Stimulated activated naive CD8-positive, alpha-beta T cell treated with anti-CD3 and anti-CD28 coated beads, Interleukin-15, amount 100 ng/mL, for 72 hours (primary cell): ENCODE data around the gene CSNK1A1.
"Not testable (repeated sequence)": the region's sequence is repeated elsewhere in the genome, so short reads cannot be mapped to it uniquely, and the experiment has no call there.

ENCODE experiments used
- ATAC-seq: fragments of 150-1000 bp; cut with Tn5 transposase; 2 replicates; pipeline ENCODE4 v1.10.0; 2021; ENCODE audit warnings: mild to moderate bottlenecking, moderate library complexity
- DNase-seq, 2 donors: peaks; one replicate each; pipeline ENCODE4 v3.0.0; 2021 to 2022
- H3K27ac Mint-ChIP-seq, 2 donors: one replicate each; pipeline ENCODE4 v1.8.0; 2022; ENCODE audit warnings: mild to moderate bottlenecking in 2 of 2, mixed read lengths in 2 of 2, moderate library complexity in 2 of 2
- H3K27me3 Mint-ChIP-seq: one replicate; pipeline ENCODE4 v1.8.0; 2022; ENCODE audit warnings: mixed read lengths
- H3K4me1 Mint-ChIP-seq: one replicate; pipeline ENCODE4 v1.8.0; 2022; ENCODE audit warnings: mild to moderate bottlenecking, mixed read lengths
- H3K4me3 Mint-ChIP-seq, 2 donors: one replicate each; pipeline ENCODE4 v1.8.0; 2022; ENCODE audit warnings: mild to moderate bottlenecking in 2 of 2, mixed read lengths in 2 of 2, moderate library complexity in 1 of 2
- H3K9me3 Mint-ChIP-seq, 2 donors: one replicate each; pipeline ENCODE4 v1.8.0; 2022; ENCODE audit warnings: mixed read lengths in 2 of 2

Gene CSNK1A1

DNA sequence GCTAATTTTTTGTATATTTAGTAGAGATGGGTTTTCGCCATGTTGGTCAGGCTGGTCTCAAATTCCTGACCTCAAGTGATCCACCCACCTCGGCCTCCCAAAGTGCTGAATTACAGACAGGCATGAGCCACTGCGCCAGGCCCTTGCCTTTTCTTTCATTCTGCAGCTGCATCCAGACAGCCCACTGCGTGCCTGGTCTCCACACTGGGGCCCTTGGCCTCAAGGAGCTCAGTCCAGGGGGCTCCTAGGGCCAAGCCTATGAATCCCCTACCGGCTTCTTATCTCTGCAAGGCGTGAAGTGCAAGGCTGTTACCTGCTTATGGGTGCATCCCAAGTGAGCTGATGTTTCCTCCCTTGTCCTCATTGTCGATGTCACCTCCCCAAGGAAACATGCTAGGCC is 78.8 kb downstream of the CSNK1A1 start:
- Mint-ChIP-seq H3K4me1 (no peaks in the 10 kb centered on the region), H3K27me3 (no peaks in the 10 kb centered on the region)
- no peak for ATAC-seq

DNA sequence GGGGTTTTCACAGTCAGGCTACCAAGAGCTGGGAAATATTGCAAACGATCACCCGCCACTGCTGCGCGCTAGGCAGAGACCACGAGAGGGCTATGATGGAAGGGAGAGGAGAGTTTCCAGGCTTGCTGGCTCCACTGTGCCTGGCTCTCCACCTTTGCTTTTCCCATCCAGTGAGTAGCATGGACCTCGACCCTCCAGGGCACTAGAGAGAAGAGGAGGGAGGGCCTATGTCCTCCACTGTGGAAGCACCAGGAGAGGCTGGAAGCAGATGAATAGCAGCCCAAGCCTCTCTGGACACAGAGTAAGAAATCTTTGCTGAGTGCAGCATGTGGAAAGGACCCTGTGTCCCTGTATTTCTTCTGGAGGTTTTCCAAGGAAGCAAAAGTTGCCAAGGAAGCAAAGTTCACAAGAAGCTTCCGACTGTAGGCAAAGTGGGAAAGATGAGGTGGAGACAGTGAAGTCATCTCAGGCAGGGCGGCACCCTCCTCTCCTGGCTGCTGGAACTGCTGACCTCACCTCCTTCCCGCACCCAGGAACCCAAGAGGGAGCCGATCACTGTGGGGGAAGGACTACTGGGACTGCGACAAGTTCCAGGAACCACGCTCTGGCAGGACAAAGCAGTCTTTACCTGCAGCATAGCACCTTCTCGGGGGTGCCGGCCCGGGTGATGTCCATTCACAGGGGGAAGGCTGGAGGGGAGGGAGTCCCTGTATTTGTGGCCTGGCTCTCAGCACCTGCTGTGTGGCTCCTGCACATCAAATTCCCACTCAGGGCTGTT is 79.6 kb downstream of the CSNK1A1 start:
- H3K9me3 Mint-ChIP-seq, result no peaks in the 10 kb centered on the region
- DNase-seq, result no peak
- ATAC-seq, result no peak
- peak overlapping the region in 1 of 2 donors; percentile 75 for H3K27ac Mint-ChIP-seq
- no peak overlapping the region for H3K4me3 Mint-ChIP-seq
- no peaks in the 10 kb centered on the region for H3K27me3 Mint-ChIP-seq
- no peaks in the 10 kb centered on the region for H3K4me1 Mint-ChIP-seq

More for the DNA sequence above, 78.8 kb downstream of the CSNK1A1 start:
- no peak for DNase-seq
- H3K9me3 Mint-ChIP-seq, result no peaks in the 10 kb centered on the region
- H3K4me3 Mint-ChIP-seq, result no peak overlapping the region
- peak overlapping the region in 1 of 2 donors; percentile 76 for H3K27ac Mint-ChIP-seq

DNA sequence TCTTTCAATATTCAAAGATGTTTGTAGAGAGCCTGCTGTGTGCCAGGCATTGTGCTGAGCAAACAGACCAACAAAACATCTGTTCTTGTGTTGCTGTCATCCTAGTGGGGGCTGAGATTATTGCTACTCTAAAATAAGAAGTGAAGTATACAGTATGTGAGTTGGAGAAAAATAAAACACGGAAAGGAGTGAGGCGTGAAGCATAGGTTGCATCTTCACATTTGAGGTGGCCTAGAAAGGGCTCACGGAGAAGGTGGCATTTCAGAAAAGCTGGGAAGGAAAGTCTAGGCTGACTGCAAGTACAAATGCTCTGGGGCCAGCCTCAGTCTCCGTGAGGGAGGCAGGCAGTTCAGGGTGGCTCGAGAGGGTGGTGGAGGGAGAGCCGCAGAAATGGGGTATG is 80.3 kb downstream of the CSNK1A1 start:
- Mint-ChIP-seq H3K4me1 (no peaks in the 10 kb centered on the region), H3K9me3 (no peaks in the 10 kb centered on the region), H3K4me3 (no peak overlapping the region), H3K27me3 (no peaks in the 10 kb centered on the region), H3K27ac (peak overlapping the region in 1 of 2 donors; percentile 75)
- no peak for DNase-seq
- no peak for ATAC-seq

DNA sequence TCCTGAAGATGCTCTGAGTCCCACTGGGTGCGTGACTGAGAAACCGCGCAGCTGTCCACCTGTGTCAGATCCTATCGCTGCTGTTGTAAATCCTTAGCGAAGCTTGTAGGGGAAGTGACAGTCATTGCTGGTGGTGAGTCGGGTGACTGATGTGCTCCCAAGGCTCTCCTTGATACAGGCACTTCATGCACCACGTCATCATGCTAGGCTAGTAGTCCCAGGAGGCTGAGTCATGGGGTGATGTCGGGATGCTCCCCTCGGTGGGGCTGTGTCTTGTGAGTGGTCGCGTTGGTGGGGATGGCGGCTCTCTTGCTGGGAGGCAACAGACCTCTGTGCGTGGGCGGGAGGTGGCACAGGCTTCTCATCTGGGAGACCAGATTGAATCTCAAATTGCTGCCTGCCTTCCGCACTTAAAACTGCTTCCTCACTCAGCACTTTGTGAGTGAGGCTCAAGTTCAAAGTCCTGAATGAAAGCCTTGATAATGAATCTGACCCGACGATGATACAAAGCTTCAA is 84.7 kb downstream of the CSNK1A1 start:
- no peaks in the 10 kb centered on the region for H3K9me3 Mint-ChIP-seq
- H3K4me3 Mint-ChIP-seq, result no peak overlapping the region
- DNase-seq (no peak), ATAC-seq (no peak)
- no peaks in the 10 kb centered on the region for H3K27me3 Mint-ChIP-seq
- no peak overlapping the region for H3K27ac Mint-ChIP-seq
- H3K4me1 Mint-ChIP-seq, result no peaks in the 10 kb centered on the region

DNA sequence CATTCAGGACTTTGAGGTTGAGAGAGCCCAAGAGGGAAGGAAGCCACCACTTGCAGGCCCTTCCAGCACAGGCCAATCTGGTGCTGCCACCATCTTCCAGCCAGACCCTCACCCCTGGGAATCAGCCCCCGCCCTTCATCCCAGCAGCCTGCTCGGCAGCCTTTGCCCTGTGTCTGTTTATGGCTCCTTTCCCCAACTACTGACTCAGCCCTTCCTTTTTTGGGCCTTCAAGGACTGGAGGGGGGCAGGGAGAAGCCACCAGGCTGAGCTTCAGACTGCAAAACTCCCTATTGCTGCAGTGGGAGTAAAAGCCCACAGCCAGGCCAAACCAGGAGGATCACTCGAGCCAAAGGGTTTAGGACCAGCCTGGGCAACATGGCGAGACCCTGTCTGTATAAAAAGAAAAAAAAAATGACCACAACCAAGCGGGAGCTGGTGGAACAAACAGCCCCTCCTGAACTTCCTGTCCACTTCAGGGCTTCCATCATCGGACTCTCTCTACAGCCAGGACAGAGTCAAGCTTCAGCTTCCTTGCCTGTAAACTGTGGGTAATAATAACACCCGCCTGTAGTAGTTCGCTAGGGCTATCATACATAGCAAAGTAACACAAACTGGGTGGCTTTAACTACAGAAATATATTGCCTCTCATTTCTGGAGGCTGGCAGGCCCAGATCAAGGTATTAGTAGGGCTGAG is 86.3 kb downstream of the CSNK1A1 start:
- H3K27me3 Mint-ChIP-seq, result no peaks in the 10 kb centered on the region
- H3K27ac Mint-ChIP-seq, result peak overlapping the region in 1 of 2 donors; percentile 48
- ATAC-seq (no peak), DNase-seq (no peak)
- no peaks in the 10 kb centered on the region for H3K9me3 Mint-ChIP-seq
- no peak overlapping the region for H3K4me3 Mint-ChIP-seq
- H3K4me1 Mint-ChIP-seq, result no peaks in the 10 kb centered on the region

DNA sequence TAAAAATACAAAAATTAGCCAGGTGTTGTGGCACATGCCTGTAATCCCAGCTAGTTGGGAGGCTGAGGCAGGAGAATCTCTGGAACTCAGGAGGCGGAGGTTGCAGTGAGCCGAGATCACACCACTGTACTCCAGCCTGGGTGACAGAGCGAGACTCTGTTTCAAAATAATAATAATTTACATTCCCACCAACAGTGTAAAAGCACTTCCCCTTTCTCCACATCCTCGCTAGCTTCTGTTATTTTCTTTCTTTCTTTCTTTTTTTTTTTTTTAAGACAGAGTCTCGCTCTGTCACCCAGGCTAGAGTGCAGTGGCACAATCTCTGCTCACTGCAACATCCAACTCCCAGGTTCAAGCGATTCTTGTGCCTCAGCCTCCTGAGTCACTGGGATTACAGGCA is 89.3 kb downstream of the CSNK1A1 start:
- not testable (repeated sequence) for H3K4me1 Mint-ChIP-seq, DNase-seq, H3K4me3 Mint-ChIP-seq

DNA sequence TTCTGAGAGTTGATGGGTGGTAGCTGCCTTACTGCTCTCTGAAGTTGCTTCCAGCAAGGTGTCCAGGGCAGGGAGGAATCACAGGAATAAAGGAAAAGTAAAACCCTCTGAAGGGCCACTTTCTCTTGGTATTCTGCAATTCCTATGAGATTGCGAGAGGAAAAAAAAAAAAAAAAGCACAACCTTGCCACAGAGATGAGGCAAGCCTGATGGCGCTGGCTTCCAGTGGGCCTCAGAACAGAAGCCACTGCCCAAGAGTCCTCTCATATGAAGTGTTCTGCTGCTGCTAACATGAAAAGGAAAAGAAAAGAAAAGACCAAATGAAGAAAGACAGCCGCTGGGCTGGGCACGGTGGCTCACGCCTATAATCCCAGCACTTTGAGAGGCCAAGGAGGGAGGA is 91.3 kb downstream of the CSNK1A1 start:
- Mint-ChIP-seq H3K9me3 (no peaks in the 10 kb centered on the region), H3K27me3 (no peaks in the 10 kb centered on the region), H3K4me3 (no peak overlapping the region), H3K27ac (no peak overlapping the region), H3K4me1 (peaks cover 4% of the 10 kb centered on the region)
- DNase-seq, result no peak
- no peak for ATAC-seq

More for the DNA sequence above, 89.3 kb downstream of the CSNK1A1 start:
- H3K27me3 Mint-ChIP-seq, H3K9me3 Mint-ChIP-seq, H3K27ac Mint-ChIP-seq, ATAC-seq: not testable (repeated sequence)

DNA sequence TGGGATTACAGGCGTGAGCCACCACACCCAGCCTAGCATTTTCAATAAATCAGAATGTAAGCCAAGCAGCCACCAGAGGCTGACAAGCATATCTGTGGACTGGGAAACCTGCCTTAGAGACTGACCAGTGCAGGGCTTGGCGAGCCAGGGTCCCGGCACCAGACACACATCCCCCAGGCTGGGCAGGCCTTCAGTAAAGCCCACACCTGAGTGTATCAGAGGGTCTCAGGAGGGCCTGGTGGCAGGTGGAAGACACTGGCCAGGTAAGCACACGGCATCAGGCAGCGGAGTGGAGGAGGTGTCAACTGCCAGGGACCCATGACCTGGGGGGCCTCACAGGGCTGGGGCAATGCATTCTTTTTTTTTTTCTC is 93.9 kb downstream of the CSNK1A1 start:
- no peak overlapping the region for H3K4me3 Mint-ChIP-seq

DNA sequence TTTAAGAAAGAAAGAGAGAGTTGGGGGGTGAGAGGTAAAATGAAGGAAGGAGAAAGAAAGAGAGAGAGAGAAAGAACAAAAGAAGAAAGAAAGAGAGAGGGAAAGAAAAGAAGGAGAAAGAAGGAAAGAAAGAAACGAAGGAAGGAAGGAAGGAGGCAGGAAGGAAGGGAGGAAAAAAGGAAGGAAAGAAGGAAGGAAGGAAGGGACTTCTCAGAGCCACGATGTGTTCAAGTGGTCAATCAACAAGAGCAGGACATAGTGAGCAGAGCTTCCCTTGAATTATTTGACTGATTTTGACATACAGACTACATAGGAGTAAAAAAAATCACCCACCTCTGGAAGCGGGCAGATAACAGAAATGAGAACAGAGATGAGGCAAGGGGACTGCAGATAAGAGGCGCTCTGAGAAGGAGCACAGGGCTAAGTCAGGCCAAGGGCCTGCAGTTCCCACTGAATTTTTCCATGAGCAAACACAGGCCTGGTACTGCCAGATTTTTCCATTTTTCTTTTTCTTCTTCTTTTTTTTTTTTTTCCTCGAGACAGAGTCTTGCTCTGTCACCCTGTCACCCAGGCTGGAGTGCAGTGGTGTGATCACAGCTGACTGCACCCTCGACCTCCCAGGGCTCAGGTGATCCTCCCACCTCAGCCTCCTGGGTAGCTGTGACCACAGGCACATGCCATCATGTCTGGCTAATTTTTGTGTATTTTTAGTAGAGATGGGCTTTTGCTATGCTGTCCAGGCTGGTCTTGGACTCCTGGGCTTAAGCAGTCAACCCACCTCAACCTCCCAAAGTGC is 94.4 kb downstream of the CSNK1A1 start:
- peak overlapping the region in 1 of 2 donors; percentile 77 for H3K27ac Mint-ChIP-seq
- ATAC-seq (no peak), DNase-seq (no peak)
- H3K9me3 Mint-ChIP-seq, result no peaks in the 10 kb centered on the region
- H3K27me3 Mint-ChIP-seq, result no peaks in the 10 kb centered on the region
- peaks cover 9% of the 10 kb centered on the region for H3K4me1 Mint-ChIP-seq
- no peak overlapping the region for H3K4me3 Mint-ChIP-seq

More for the DNA sequence above, 93.9 kb downstream of the CSNK1A1 start:
- ATAC-seq (no peak), DNase-seq (no peak)
- no peaks in the 10 kb centered on the region for H3K9me3 Mint-ChIP-seq
- peaks cover 4% of the 10 kb centered on the region for H3K4me1 Mint-ChIP-seq
- no peaks in the 10 kb centered on the region for H3K27me3 Mint-ChIP-seq
- no peak overlapping the region for H3K27ac Mint-ChIP-seq

DNA sequence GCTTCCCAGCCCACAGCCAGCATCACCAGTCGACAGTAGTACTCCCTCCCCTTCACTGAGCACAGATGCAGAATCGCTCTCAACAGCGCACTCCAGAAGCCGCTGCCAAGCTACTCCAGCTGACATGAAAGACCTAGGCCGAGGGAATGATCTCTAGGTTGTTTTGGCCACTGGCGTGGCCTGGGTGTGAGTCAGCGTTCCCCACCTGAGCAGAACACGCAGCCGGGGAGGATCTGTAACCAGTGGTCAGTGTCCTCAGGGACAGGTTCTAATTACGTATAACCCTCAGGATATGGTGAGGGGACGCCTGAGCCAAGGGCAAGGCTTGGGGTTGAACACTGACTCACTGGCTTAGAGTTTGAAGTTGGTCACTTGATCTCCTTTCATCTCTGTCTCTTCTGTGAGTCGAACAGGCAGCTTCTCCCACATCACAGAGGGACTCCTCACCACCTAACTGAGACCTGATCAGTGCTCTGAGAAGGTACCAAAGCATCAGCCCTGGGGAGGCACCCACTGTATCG is 95.3 kb downstream of the CSNK1A1 start:
- peak; percentile 40 for ATAC-seq
- Mint-ChIP-seq H3K4me3 (no peak overlapping the region), H3K27ac (peak overlapping the region in 1 of 2 donors; percentile 2), H3K9me3 (no peaks in the 10 kb centered on the region), H3K27me3 (no peaks in the 10 kb centered on the region), H3K4me1 (peaks cover 9% of the 10 kb centered on the region)
- no peak for DNase-seq

DNA sequence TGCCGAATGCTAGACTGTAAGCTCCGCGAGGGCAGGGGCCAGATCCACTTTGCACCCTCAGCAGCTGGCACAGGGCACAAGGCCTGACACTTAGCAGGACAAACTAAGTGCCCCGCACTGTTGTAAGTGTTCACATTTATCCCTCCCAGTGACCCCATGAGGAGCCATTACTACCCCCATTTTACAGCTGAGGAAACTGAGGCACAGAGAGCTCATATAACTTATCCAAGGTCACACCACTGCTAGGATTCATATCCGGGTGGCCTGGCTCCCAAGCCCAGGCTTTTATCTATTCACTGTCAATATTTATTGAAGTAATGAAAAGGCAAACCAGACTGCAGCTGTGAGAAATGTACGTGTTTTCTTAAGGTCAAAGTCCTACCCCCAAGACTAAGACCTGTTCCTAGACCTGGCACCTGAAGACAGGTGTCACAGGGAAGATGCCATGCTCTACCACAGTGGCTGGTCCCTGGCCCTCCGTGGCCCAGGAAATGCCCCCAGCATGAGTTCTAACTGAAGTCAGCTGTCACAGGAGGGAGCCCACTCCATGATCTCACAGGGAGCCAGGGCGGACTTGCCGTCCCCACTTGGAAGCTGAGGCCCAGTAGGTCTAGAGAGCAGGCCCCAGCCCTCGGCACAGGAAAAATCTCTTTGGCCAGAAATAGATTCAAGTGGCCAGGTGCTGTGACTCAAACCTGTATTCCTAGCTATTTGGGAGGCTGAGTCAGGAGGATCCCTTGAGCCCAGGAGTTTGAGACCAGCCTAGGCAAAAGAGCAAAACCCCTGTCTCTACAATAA is 97.4 kb downstream of the CSNK1A1 start:
- Mint-ChIP-seq H3K27me3 (no peaks in the 10 kb centered on the region), H3K4me3 (no peak overlapping the region), H3K27ac (no peak overlapping the region), H3K9me3 (no peaks in the 10 kb centered on the region), H3K4me1 (peaks cover 9% of the 10 kb centered on the region)
- no peak for DNase-seq
- no peak for ATAC-seq

DNA sequence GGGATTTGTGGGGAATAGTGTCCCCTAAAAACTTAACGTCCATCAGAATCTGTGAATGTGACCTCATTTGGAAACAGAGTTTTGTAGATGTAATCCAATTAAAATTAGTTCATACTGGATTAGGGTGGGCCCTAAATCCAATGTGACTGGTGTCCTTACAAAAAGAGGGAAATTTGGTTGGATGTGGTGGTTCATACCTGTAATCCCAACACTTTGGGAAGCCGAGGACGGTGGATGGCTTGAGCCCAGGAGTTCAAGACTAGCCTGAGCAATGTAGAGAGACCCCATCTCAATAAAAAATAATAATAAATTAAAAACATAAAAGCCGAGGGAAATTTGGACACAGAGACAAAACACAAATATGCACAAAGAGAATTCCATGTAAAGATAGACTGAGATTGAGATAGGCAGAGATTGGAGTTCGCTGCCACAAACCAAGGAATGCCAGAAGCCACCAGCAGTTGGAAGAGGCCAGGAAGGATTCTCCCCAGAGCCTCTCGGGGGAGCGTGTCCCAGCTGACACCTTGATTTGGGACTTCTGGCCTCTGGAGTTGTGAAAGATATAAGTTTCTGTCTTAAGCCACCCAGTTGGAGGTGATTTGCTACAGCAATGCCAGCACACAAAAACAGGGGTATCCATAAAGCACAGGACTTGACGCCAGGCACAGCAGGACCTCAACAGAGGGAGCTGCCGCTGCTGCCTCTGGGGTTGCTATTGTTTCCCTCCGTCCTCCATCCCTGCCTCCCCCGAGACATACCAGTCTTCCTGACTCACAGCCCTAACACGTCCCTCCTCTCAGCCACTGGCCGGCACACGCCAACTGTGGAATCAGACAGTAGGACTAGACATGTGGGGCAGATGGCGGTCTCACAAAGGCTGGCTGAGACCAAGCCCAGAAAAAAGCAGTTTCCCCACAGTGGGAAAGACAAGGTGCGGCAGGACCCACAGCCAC is 98.3 kb downstream of the CSNK1A1 start:
- ATAC-seq (no peak), DNase-seq (no peak)
- Mint-ChIP-seq H3K4me1 (peaks cover 9% of the 10 kb centered on the region), H3K4me3 (no peak overlapping the region), H3K9me3 (no peaks in the 10 kb centered on the region), H3K27me3 (no peaks in the 10 kb centered on the region), H3K27ac (no peak overlapping the region)

DNA sequence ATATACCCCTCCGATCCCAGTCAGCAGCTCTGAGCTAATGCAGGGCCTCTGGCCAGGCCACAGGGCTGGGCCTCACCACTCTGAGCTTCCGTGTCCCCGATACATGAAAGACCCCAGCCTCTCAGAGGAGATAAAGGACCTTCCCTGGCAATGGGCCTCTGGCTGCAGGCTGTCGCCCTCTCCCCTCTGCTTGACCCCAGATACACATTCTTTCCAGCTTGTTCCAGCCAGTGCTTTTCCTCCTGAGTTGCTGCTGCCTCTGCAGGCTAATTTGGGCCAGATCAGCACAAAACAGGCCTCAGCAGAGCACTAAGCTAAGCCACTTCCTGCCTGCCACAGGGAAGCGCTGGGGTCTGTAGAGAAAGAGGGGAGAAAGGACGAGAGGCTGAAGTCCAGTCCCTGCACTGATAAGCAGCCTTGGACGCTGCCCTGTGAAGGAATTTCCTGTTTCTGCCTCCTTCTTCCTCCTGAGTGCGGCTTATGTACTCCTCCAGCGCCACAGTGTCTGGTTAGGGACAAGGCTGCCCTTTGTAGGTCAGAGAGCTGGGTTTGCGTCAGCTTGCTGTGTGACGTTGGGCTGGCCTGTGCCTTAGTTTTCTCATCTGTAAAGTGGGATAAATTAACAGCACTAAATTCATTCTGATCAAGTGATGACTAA is 99.1 kb downstream of the CSNK1A1 start:
- Mint-ChIP-seq H3K27ac (no peak overlapping the region), H3K4me3 (no peak overlapping the region), H3K9me3 (no peaks in the 10 kb centered on the region), H3K4me1 (peaks cover 9% of the 10 kb centered on the region), H3K27me3 (no peaks in the 10 kb centered on the region)
- ATAC-seq, result no peak
- DNase-seq, result no peak
